K562 (cell line): Measurements from ENCODE around the gene HJV. TPM values are rescaled to one million over a fixed set of nuclear protein-coding genes. Genes with fewer than 3 reads are reported as not detected.
"Not testable (repeated sequence)": the region's sequence is repeated elsewhere in the genome, so short reads cannot be mapped to it uniquely, and the experiment has no call there.

Experiments
- CREB1 ChIP-seq, 2 experiments: sonication (generic) in 1 of 2; formaldehyde crosslinking in 1 of 2; IDR thresholded peaks; 2 replicates each; pipeline versions ENCODE4 v1.6.1 to v1.8.0; 2012 to 2022; ENCODE audit warnings: inconsistent platforms in 1 of 2, mild to moderate bottlenecking in 1 of 2, missing genetic modification reagents in 1 of 2, moderate library complexity in 1 of 2
- ESRRB ChIP-seq: fragments of 250-450 bp; sonication (Bioruptor Pico); IDR thresholded peaks from 2 replicates; pipeline ENCODE4 v1.5.0; 2020; ENCODE audit warnings: mild to moderate bottlenecking, moderate library complexity, borderline replicate concordance
- EWSR1 ChIP-seq: fragments of 450-650 bp; IDR thresholded peaks from 2 replicates; pipeline ENCODE4 v1.6.1; 2018; ENCODE audit warnings: borderline replicate concordance, mild to moderate bottlenecking, low read depth, moderate library complexity; ENCODE audit not compliant: partially characterized antibody
- GATAD2B ChIP-seq: fragments of 450-650 bp; IDR thresholded peaks from 2 replicates; pipeline ENCODE4 v1.6.1; 2017; ENCODE audit warnings: mild to moderate bottlenecking, borderline replicate concordance
- HMGXB4 ChIP-seq: sonication (generic); formaldehyde crosslinking; IDR thresholded peaks from 2 replicates; pipeline ENCODE4 v1.8.1; 2023; ENCODE audit warnings: mild to moderate bottlenecking, missing genetic modification reagents
- MEIS2 ChIP-seq: fragments of 450-650 bp; IDR thresholded peaks from 2 replicates; pipeline ENCODE4 v1.6.1; 2014; ENCODE audit warnings: mild to moderate bottlenecking; ENCODE audit not compliant: partially characterized antibody
- MYBL2 ChIP-seq, 2 experiments: fragments of 450-650 bp in 1 of 2; sonication (generic) in 1 of 2; formaldehyde crosslinking in 1 of 2; IDR thresholded peaks; 2 replicates each; pipeline versions ENCODE4 v1.6.1 to v1.8.1; 2017 to 2022; ENCODE audit warnings: borderline replicate concordance in 1 of 2, inconsistent platforms in 1 of 2, low read depth in 1 of 2, mild to moderate bottlenecking in 1 of 2, missing genetic modification reagents in 1 of 2, moderate library complexity in 1 of 2
- RNF219 ChIP-seq: fragments of 250-450 bp; sonication (Bioruptor Pico); IDR thresholded peaks from 2 replicates; pipeline ENCODE4 v1.5.0; 2022; ENCODE audit warnings: mild to moderate bottlenecking
- ZEB2 ChIP-seq: fragments of 450-650 bp; IDR thresholded peaks from 2 replicates; pipeline ENCODE4 v1.6.1; 2016
- ZFP36 ChIP-seq: fragments of 150-350 bp; IDR thresholded peaks from 2 replicates; pipeline ENCODE4 v1.6.1; 2018; ENCODE audit warnings: low read length, low read depth; ENCODE audit not compliant: partially characterized antibody
- ZNF263 ChIP-seq: sonication (generic); formaldehyde crosslinking; IDR thresholded peaks from 2 replicates; pipeline ENCODE4 v1.8.0; 2022; ENCODE audit warnings: mild to moderate bottlenecking, missing genetic modification reagents, borderline replicate concordance
- ZNF696 ChIP-seq: fragments of 250-450 bp; sonication (Bioruptor Pico); conservative IDR thresholded peaks from 2 replicates; pipeline ENCODE4 v1.4.0; 2020; ENCODE audit warnings: mild to moderate bottlenecking, moderate library complexity
- polyA plus RNA-seq, 8 experiments: library from polyadenylated mRNA; depleted of rRNA in 4 of 8; stranded (reverse) in 5 of 8; unstranded in 3 of 8; fragments of >200 nt; fragmentation: Nextera tagmentation in 2 of 8; fragmentation: Illumina TruSeq in 1 of 8; extraction: Ambion mirVana in 2 of 8; extraction: Trizol in 1 of 8; gene quantifications; 2 replicates each; pipeline versions ENCODE4 v1.2.1 to v1.2.3, GENCODE V29; 2011 to 2014; ENCODE audit warnings: inconsistent platforms in 1 of 8, missing spikeins in 1 of 8
- total RNA-seq, 7 experiments: library from RNA; depleted of rRNA in 6 of 7; stranded (reverse); fragments of >200 nt in 6 of 7; fragmentation: Illumina TruSeq in 2 of 7; extraction: Trizol in 2 of 7; gene quantifications; 2 replicates each; pipeline versions ENCODE4 v1.2.1 to v1.2.3, GENCODE V29; 2011 to 2021; ENCODE audit warnings: low replicate concordance in 1 of 7
- TF ChIP-seq, protein P1 (sequence below): fragments of 450-650 bp; IDR thresholded peaks from 2 replicates; pipeline ENCODE4 v1.7.1; 2018; ENCODE audit warnings: mild to moderate bottlenecking, low read depth; ENCODE audit not compliant: partially characterized antibody
- TF ChIP-seq, protein P2 (sequence below), 2 experiments: fragments of 450-650 bp; IDR thresholded peaks; 2 replicates each; pipeline ENCODE4 v1.6.1; 2016
- TF ChIP-seq, protein P3 (sequence below): sonication (generic); formaldehyde crosslinking; IDR thresholded peaks from 2 replicates; pipeline ENCODE4 v1.8.1; 2023; ENCODE audit warnings: mild to moderate bottlenecking, missing genetic modification reagents

Gene HJV
- total and polyA plus RNA-seq, 9 of the 15 experiments (the other 6 are each of a cell fraction or from before 2014, with no cell fraction given) = 1.0 to 6.6 (median 2.4) TPM

- TF ChIP-seq, protein P1, sequence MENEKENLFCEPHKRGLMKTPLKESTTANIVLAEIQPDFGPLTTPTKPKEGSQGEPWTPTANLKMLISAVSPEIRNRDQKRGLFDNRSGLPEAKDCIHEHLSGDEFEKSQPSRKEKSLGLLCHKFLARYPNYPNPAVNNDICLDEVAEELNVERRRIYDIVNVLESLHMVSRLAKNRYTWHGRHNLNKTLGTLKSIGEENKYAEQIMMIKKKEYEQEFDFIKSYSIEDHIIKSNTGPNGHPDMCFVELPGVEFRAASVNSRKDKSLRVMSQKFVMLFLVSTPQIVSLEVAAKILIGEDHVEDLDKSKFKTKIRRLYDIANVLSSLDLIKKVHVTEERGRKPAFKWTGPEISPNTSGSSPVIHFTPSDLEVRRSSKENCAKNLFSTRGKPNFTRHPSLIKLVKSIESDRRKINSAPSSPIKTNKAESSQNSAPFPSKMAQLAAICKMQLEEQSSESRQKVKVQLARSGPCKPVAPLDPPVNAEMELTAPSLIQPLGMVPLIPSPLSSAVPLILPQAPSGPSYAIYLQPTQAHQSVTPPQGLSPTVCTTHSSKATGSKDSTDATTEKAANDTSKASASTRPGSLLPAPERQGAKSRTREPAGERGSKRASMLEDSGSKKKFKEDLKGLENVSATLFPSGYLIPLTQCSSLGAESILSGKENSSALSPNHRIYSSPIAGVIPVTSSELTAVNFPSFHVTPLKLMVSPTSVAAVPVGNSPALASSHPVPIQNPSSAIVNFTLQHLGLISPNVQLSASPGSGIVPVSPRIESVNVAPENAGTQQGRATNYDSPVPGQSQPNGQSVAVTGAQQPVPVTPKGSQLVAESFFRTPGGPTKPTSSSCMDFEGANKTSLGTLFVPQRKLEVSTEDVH = peak; percentile 44
- TF ChIP-seq, protein P2, sequence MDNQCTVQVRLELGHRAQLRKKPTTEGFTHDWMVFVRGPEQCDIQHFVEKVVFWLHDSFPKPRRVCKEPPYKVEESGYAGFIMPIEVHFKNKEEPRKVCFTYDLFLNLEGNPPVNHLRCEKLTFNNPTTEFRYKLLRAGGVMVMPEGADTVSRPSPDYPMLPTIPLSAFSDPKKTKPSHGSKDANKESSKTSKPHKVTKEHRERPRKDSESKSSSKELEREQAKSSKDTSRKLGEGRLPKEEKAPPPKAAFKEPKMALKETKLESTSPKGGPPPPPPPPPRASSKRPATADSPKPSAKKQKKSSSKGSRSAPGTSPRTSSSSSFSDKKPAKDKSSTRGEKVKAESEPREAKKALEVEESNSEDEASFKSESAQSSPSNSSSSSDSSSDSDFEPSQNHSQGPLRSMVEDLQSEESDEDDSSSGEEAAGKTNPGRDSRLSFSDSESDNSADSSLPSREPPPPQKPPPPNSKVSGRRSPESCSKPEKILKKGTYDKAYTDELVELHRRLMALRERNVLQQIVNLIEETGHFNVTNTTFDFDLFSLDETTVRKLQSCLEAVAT (IDR thresholded peaks at IDR 0.05) = peak; percentile 96 to 98
- peak; percentile 78 for TF ChIP-seq CREB1 (IDR thresholded peaks at IDR 0.05)
- TF ChIP-seq CREB1 (CRISPR knock-in tag; IDR thresholded peaks at IDR 0.05) = peak; percentile 64
- TF ChIP-seq MEIS2 = peak; percentile 95
- TF ChIP-seq ZNF696 = peak; percentile 96
- peak; percentile 94 for TF ChIP-seq ZEB2
- peak; percentile 96 for TF ChIP-seq HMGXB4 (CRISPR knock-in tag)
- 0 out of 2 replicates have a peak, but pooled peaks have one; percentile 35 for TF ChIP-seq MYBL2 (IDR thresholded peaks at IDR 0.05; ENCODE audit: low read depth)
- not testable (repeated sequence) for TF ChIP-seq MYBL2 (CRISPR knock-in tag; IDR thresholded peaks at IDR 0.05; ENCODE audit: borderline replicate concordance)
- TF ChIP-seq ZNF263 (CRISPR knock-in tag) = peak; percentile 61; the same call in 1 of the 2 replicates
- TF ChIP-seq, protein P3, sequence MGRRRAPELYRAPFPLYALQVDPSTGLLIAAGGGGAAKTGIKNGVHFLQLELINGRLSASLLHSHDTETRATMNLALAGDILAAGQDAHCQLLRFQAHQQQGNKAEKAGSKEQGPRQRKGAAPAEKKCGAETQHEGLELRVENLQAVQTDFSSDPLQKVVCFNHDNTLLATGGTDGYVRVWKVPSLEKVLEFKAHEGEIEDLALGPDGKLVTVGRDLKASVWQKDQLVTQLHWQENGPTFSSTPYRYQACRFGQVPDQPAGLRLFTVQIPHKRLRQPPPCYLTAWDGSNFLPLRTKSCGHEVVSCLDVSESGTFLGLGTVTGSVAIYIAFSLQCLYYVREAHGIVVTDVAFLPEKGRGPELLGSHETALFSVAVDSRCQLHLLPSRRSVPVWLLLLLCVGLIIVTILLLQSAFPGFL (CRISPR knock-in tag) = 0 out of 2 replicates have a peak, but pooled peaks have one; percentile 43
- TF ChIP-seq RNF219 (CRISPR knock-in tag) = peak; percentile 82
- TF ChIP-seq ZFP36 = peak; percentile 23
- peak; percentile 82; the same call in 1 of the 2 replicates for TF ChIP-seq GATAD2B
- peak; percentile 98 for TF ChIP-seq ESRRB (CRISPR knock-in tag)
- TF ChIP-seq EWSR1 = peak; percentile 99
These were observed 30.5 kb upstream of the HJV start (continued) for GRCh38 chr1:146051852-146052676.
